Chondrocyte (in vitro differentiated cells): Measurements from ENCODE around the gene AARS1. TPM values are rescaled to one million over a fixed set of nuclear protein-coding genes. Genes with fewer than 3 reads are reported as not detected.
"Not testable (repeated sequence)": the region's sequence is repeated elsewhere in the genome, so short reads cannot be mapped to it uniquely, and the experiment has no call there.

Experiments
- DNase-seq: peaks from one replicate; pipeline ENCODE4 v3.0.0; 2021; ENCODE audit warnings: mixed read lengths, low spot score
- H3K27ac Mint-ChIP-seq: one replicate; pipeline ENCODE4 v1.8.0; 2021; ENCODE audit warnings: mild to moderate bottlenecking, moderate library complexity, mixed read lengths; ENCODE audit not compliant: unreplicated experiment
- H3K27me3 Mint-ChIP-seq: 2 replicates; pipeline ENCODE4 v1.8.0; 2021; ENCODE audit warnings: low read depth, mixed read lengths
- H3K36me3 Mint-ChIP-seq: 2 replicates; pipeline ENCODE4 v1.8.0; 2021; ENCODE audit warnings: low read depth, mixed read lengths
- H3K4me1 Mint-ChIP-seq: 2 replicates; pipeline ENCODE4 v1.8.0; 2021; ENCODE audit warnings: low read depth, mild to moderate bottlenecking, mixed read lengths
- H3K4me3 Mint-ChIP-seq: one replicate; pipeline ENCODE4 v1.8.0; 2021; ENCODE audit warnings: mild to moderate bottlenecking, moderate library complexity, mixed read lengths; ENCODE audit not compliant: unreplicated experiment
- H3K9me3 Mint-ChIP-seq: 2 replicates; pipeline ENCODE4 v1.8.0; 2021; ENCODE audit warnings: low read depth, mixed read lengths
- total RNA-seq: library from RNA; stranded (reverse); gene quantifications from 3 replicates; pipeline ENCODE4 v1.2.1, GENCODE V29; 2021

Gene AARS1
- total RNA-seq, 1 donor from 2014 or later: 243 TPM

GRCh38 chr16:70222574-70222973 lies 66.7 kb downstream of the AARS1 start:
- DNase-seq, H3K4me3 Mint-ChIP-seq, H3K9me3 Mint-ChIP-seq, H3K27me3 Mint-ChIP-seq: not testable (repeated sequence)
- Mint-ChIP-seq H3K4me1 (peaks cover 11% of the 10 kb centered on the region), H3K27ac (peak overlapping the region; percentile 42), H3K36me3 (peaks cover 29% of the 10 kb centered on the region)

- not testable (repeated sequence) for H3K4me3 Mint-ChIP-seq, DNase-seq, H3K27ac Mint-ChIP-seq, H3K27me3 Mint-ChIP-seq, H3K4me1 Mint-ChIP-seq, H3K9me3 Mint-ChIP-seq
- H3K36me3 Mint-ChIP-seq: peaks cover 22% of the 10 kb centered on the region
These were observed 70.7 kb downstream of the AARS1 start for GRCh38 chr16:70218586-70218985.

- not testable (repeated sequence) for H3K27me3 Mint-ChIP-seq, DNase-seq, H3K27ac Mint-ChIP-seq, H3K4me3 Mint-ChIP-seq, H3K36me3 Mint-ChIP-seq, H3K4me1 Mint-ChIP-seq, H3K9me3 Mint-ChIP-seq
These were observed 82.9 kb downstream of the AARS1 start for GRCh38 chr16:70206382-70206781.

- not testable (repeated sequence) for H3K4me1 Mint-ChIP-seq, H3K36me3 Mint-ChIP-seq, H3K27ac Mint-ChIP-seq, H3K9me3 Mint-ChIP-seq, DNase-seq, H3K27me3 Mint-ChIP-seq, H3K4me3 Mint-ChIP-seq
These were observed 84.5 kb downstream of the AARS1 start for GRCh38 chr16:70204668-70205405.

GRCh38 chr16:70204010-70204409 lies 85.3 kb downstream of the AARS1 start:
- not testable (repeated sequence) for H3K4me1 Mint-ChIP-seq, DNase-seq, H3K27me3 Mint-ChIP-seq, H3K9me3 Mint-ChIP-seq, H3K36me3 Mint-ChIP-seq, H3K4me3 Mint-ChIP-seq, H3K27ac Mint-ChIP-seq

GRCh38 chr16:70203508-70203907 lies 85.8 kb downstream of the AARS1 start:
- not testable (repeated sequence) for H3K36me3 Mint-ChIP-seq, H3K27ac Mint-ChIP-seq, H3K27me3 Mint-ChIP-seq, H3K9me3 Mint-ChIP-seq, H3K4me3 Mint-ChIP-seq, H3K4me1 Mint-ChIP-seq, DNase-seq

Other genes starting within 250 kb of the AARS1 start
- gene PDPR, start 175.2 kb downstream of the AARS1 start, total RNA-seq: 22.8 to 29.2 TPM (median 23.7 TPM) in 3 replicates
- 0.34 TPM in 1 of 3 replicates, not detected in the others for gene CLEC18C, start 115.7 kb downstream of the AARS1 start, total RNA-seq
- gene EXOSC6, start 37.6 kb downstream of the AARS1 start, total RNA-seq: 27.4 to 66.6 TPM (median 64.1 TPM) in 3 replicates
- 22.9 to 26.0 TPM (median 24.5 TPM) in 3 replicates for gene DDX19B, start 9.7 kb upstream of the AARS1 start, total RNA-seq
- gene DDX19A, start 57.4 kb upstream of the AARS1 start, total RNA-seq: 32.4 to 48.3 TPM (median 34.0 TPM) in 3 replicates
- gene ST3GAL2, start 149.6 kb upstream of the AARS1 start, total RNA-seq: 71.9 to 76.4 TPM (median 72.1 TPM) in 3 replicates
- gene FCSK, start 165.1 kb upstream of the AARS1 start, total RNA-seq: 9.2 to 12.9 TPM (median 11.5 TPM) in 3 replicates
- 48.4 to 65.1 TPM (median 49.8 TPM) in 3 replicates for gene COG4, start 234.0 kb upstream of the AARS1 start, total RNA-seq
- gene SF3B3, start 234.3 kb upstream of the AARS1 start, total RNA-seq: 182 to 262 TPM (median 186 TPM) in 3 replicates